Stimulated activated CD4-positive, alpha-beta T cell treated with anti-CD3 and anti-CD28 coated beads, Interleukin-12 subunit alpha, Interleukin-12 subunit beta, amount 100 ng/mL, for 48 hours (primary cell): ENCODE measurements around the gene OR4N5.
"Not testable (repeated sequence)": the region's sequence is repeated elsewhere in the genome, so short reads cannot be mapped to it uniquely, and the experiment has no call there.

Source experiments
- DNase-seq, 3 donors: peaks; one replicate each; pipeline ENCODE4 v3.0.0-alpha.2; 2020; ENCODE audit warnings: low read depth in 2 of 3, low spot score in 1 of 3

Gene OR4N5, protein sequence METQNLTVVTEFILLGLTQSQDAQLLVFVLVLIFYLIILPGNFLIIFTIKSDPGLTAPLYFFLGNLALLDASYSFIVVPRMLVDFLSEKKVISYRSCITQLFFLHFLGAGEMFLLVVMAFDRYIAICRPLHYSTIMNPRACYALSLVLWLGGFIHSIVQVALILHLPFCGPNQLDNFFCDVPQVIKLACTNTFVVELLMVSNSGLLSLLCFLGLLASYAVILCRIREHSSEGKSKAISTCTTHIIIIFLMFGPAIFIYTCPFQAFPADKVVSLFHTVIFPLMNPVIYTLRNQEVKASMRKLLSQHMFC

DNA sequence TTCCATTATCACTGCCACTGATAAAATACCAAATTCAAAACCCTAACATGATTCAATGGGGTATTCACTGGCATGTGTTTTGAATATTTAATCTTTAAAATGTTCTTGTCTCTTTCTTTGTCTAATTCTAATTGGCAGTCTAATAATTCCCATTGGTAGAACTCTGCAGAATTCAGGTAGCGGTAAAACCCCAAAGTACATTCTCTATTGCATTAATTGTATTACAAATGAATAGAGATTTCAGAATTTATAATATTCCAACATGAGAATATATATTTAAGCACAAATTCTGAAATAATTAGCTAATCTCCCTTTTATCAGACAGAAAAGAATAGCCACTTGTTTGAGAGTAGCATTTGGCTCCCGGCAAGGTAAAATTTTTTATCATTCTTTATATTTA lies at the start of gene OR4N5:
OR4N5 (plus strand) TSS at position 301 of the 400 bp plus-strand sequence. CDS start 4,916 bp downstream, outside the sequence.
- DNase-seq = no peak

DNA sequence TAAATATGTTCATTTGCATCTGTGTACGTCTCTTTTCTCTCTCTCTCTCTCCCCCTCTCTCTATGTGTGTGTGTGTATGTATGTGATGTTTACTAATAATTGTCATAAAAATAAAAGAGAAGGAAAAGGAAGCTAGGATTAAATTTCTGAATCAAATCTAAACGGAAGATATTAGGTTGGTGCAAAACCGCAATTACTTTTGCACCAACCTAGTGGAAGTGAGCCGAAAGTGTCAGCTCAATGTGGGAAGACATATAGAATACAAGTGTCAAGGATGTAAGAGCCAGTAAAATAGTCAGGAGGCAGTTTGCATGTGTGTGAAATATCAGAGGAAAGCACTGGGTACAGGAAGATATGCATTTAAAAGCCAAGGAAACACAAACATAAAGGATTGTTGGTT lies 46.6 kb upstream of the OR4N5 start:
- no peak for DNase-seq

GRCh38 chr14:20093442-20093841 lies 45.2 kb upstream of the OR4N5 start:
- DNase-seq = no peak

GRCh38 chr14:20098926-20099770 lies 39.5 kb upstream of the OR4N5 start:
- DNase-seq = not testable (repeated sequence)

DNA sequence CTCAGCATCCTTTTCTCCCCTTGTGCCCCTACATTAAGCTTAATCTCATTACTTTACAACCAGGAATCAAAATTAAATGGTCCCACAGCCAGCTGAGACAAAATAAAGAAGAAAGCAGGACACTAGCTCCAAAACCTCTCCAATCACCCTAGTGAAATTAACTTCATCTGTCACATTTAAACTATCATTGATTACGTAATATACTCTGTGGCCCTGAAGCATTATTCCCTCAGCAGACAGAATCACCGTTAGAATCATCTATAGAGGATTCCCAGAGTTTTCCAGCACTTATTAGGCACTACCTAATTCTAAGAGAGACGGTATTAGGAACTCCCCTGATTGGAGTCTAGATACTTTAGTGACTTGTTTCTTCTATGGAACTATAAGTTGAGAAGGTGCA lies 28.2 kb upstream of the OR4N5 start, which contains the start of gene OR4K17:
OR4K17 (plus strand) TSS at position 302 of the 400 bp plus-strand sequence. CDS start 6,761 bp downstream, outside the sequence.
- no peak for DNase-seq

GRCh38 chr14:20112321-20112720 lies 26.3 kb upstream of the OR4N5 start:
- DNase-seq = no peak

- DNase-seq = no peak
Measured at GRCh38 chr14:20116748-20117147, 21.9 kb upstream of the OR4N5 start.

DNA sequence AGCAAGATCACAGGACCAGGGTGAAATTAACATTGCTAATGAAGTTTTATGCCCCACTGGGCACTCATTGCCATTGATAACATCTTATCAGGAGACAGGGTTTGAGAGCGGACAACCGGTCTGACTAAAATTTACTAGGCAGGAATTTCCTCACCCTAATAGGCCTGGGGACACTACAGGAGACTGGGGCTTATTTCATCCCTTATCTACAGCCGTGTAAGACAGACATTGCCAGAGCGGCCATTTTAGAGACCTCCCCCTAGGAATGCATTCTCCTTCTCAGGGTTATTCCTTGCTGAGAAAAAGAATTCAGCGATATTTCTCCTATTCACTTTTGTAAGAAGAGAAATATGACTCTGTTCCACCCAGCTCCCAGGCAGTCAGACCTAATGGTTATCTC lies 19.8 kb upstream of the OR4N5 start:
- no peak for DNase-seq

DNA sequence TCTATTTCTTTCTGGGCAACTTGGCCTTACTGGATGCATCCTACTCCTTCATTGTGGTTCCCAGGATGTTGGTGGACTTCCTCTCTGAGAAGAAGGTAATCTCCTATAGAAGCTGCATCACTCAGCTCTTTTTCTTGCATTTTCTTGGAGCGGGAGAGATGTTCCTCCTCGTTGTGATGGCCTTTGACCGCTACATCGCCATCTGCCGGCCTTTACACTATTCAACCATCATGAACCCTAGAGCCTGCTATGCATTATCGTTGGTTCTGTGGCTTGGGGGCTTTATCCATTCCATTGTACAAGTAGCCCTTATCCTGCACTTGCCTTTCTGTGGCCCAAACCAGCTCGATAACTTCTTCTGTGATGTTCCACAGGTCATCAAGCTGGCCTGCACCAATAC lies 5.3 kb downstream of the OR4N5 start:
- no peak for DNase-seq

DNA sequence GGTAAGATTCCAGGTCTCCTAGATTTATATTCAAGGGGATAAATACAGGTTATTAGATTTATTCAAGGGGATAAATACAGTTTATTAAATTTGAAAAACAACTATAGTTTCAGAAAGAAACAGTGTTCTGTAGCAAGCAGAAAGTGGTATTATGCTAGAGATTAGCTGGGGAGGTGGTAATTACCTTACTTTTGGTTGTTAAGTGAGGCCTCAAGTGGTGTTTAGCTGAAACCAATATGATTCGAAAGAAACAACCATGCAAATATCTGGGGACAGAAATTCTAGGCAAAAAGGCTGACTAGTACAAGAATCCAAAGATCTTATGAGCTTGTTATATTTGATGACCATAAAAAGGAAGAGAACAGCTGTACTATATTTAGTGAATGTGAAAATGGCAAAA lies 6.2 kb downstream of the OR4N5 start:
- DNase-seq = no peak

DNA sequence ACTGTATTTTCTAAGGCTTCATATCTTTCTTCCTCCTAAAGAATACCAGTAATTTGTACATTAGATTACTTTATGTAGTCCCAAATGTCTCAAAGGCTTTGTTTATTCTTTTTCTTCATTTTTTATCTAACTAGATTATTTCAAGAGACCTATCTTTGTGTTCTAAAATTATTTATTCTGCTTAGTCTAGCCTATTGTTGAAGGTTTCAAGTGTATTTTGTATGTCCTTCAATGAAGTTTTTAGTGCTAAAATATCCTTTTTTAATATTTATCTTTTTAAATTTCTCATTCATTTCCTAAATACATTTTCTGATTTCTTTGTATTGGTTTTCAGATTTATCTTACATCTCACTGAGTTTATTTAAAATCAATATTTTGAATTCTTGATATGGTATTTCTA lies 25.8 kb downstream of the OR4N5 start:
- no peak for DNase-seq

DNA sequence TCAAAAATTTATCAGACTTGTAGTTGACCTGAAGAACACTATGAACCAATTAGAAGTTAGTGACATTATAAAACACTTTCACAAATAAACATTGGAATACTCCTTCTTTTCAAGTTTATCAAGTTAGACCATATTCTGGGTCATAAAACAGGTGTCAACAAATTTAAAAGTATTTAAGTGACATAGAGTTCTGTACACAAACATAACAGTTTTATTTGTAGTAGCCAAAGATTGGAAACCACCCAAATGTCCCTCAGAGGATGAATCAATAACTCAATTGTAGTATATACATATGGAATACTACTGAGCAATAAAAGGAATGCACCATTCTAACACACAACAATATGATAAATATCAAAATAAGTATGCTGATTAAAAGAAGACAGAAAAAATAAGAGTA lies 28.5 kb downstream of the OR4N5 start:
- no peak for DNase-seq

DNA sequence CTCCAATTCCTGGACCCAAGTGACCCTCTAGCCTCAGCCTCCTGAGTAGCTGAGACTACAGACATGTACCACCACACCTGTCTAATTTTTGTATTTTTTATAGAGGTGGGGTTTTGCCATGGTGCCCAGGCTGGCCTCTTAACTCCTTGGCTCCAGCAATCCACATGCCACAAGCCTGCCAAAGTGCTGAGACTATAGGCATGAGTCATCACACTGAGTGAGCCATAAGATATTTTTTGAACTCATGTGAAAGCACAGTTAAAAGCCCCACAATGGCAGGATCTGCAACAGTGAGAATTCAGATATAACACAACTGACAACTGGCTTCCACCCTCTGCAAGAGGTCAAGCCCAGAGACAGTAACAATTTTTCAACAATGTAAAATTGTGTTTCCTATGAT lies 31.2 kb downstream of the OR4N5 start:
- not testable (repeated sequence) for DNase-seq

DNA sequence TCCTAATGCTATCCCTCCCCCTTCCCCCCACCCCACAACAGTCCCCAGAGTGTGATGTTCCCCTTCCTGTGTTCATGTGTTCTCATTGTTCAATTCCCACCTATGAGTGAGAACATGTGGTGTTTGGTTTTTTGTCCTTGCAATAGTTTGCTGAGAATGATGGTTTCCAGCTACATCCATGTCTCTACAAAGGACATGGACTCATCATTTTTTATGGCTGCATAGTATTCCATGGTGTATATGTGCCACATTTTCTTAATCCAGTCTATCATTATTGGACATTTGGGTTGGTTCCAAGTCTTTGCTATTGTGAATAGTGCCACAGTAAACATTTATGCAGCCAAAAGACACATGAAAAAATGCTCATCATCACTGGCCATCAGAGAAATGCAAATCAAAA lies 35.6 kb downstream of the OR4N5 start:
- not testable (repeated sequence) for DNase-seq

DNA sequence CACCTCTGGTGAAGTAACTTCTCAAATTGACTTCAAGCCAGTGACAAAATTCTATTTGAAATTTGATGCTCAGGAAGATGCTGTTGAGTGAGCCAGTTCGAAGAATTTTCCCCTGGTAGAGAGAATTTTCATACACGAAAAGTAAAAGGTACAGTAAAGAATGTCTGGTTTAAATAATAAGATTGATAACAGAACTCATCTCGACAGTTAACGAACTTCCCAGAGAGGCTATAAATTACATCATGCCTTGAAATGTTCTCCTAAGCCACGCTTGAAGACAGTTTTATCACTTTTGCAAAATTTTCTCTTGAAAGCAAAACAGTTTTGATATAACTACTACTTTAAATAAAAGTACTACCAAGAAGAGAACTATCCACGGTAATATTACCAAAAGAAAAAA lies 37.7 kb downstream of the OR4N5 start:
- DNase-seq = no peak

GRCh38 chr14:20177433-20177974 lies 38.9 kb downstream of the OR4N5 start:
- no peak for DNase-seq

- no peak for DNase-seq
Measured at GRCh38 chr14:20179218-20179617, 40.6 kb downstream of the OR4N5 start.

GRCh38 chr14:20179880-20180279 lies 41.3 kb downstream of the OR4N5 start:
- no peak for DNase-seq

DNA sequence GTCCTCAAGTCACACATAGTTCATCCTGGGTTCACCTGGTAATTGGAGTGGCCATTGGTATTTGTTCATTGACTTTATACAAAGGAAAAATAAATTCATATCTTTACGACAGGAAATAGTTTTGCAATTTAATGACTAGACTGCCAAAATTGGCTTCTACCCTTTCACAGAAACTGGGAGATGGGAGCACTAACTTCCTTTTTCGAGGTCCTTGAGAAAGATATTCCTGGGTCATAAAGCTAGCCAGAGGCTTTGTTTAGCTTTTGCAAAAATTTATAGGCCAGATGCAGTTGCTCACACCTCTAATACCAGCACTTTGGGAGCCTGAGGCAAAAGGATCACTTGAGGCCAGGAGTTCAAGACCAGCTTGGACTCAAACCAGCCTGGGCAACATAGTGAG lies 41.9 kb downstream of the OR4N5 start:
- DNase-seq = no peak

DNA sequence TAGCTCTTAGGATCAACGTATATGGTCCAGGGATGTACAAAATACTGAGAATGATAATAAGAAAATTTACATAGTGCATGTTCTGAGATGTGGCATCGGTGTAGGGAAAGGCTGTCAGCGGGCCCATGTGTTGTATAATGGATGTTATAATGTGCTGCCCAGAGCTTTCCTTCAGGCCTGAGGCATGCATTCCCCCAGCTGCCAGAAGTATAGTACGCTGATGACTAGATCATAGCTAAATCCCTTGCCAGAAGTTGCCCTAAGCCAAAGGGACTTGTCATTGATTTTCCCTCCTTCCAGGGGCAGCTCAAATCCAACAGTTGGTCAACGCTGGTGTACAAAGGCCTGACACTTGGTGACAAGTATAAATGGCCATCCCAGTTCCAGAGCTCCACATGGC lies 45.6 kb downstream of the OR4N5 start:
- no peak for DNase-seq

GRCh38 chr14:20190596-20190995 lies 52.0 kb downstream of the OR4N5 start, which contains the start of gene OR11G2:
Gene OR11G2 (plus strand): TSS chr14:20190896. CDS start chr14:20197438, 6,542 bp downstream.
- DNase-seq = no peak

DNA sequence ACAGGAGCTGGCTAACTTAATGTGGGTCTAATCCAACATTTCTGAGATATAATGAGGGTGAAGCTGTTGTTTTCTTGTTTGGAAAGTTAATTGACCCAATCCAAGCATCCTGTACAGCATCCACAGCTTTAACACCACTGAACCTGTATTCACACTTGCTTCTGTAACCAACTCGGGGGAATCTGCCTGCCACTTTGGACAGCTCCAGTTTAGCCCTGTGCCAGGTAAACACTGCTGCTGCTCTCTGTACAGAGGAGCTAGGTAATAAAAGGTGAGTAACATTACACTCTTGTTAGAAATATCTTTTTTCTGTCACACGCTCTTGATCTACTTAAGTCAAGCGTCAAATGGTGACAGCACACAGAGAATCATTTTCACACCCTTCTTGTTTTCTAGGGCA lies 52.8 kb downstream of the OR4N5 start:
- no peak for DNase-seq
